IPS-NIHi11 (cell line): ENCODE measurements around the gene C19orf47.
"Not testable (repeated sequence)": the region's sequence is repeated elsewhere in the genome, so short reads cannot be mapped to it uniquely, and the experiment has no call there.

Experiments
- DNase-seq: peaks from one replicate; pipeline ENCODE4 v3.0.0; 2012; ENCODE audit warnings: mixed read lengths, low spot score

Gene C19orf47

GRCh38 chr19:40348961-40349507 is 837 bp upstream of the C19orf47 start:
- peak; percentile 36 for DNase-seq

- no peak for DNase-seq
These were observed 3.8 kb downstream of the C19orf47 start for GRCh38 chr19:40344422-40344821.

GRCh38 chr19:40342644-40343311 is 5.4 kb downstream of the C19orf47 start:
- DNase-seq: no peak

- DNase-seq: no peak
These were observed 6.4 kb downstream of the C19orf47 start for GRCh38 chr19:40341601-40342482.

GRCh38 chr19:40339018-40339728 is 9.0 kb downstream of the C19orf47 start:
- DNase-seq: no peak

- no peak for DNase-seq
These were observed 10.6 kb downstream of the C19orf47 start for GRCh38 chr19:40337594-40337993.

- no peak for DNase-seq
These were observed 11.1 kb downstream of the C19orf47 start for GRCh38 chr19:40337107-40337506.

- no peak for DNase-seq
These were observed 11.6 kb downstream of the C19orf47 start for GRCh38 chr19:40336601-40336900.

GRCh38 chr19:40335855-40336600 is 12.2 kb downstream of the C19orf47 start:
- DNase-seq: no peak

- DNase-seq: no peak
These were observed 13.1 kb downstream of the C19orf47 start for GRCh38 chr19:40335101-40335500.

GRCh38 chr19:40333083-40333482 is 15.1 kb downstream of the C19orf47 start:
- DNase-seq: not testable (repeated sequence)

- DNase-seq: no peak
These were observed 15.5 kb downstream of the C19orf47 start for GRCh38 chr19:40332669-40333068.

- no peak for DNase-seq
These were observed 17.1 kb downstream of the C19orf47 start for GRCh38 chr19:40331052-40331451.

- no peak for DNase-seq
These were observed 22.0 kb downstream of the C19orf47 start for GRCh38 chr19:40326201-40326600.

GRCh38 chr19:40323705-40324104 is 24.5 kb downstream of the C19orf47 start:
- DNase-seq: no peak

GRCh38 chr19:40322951-40323615 is 25.1 kb downstream of the C19orf47 start:
- no peak for DNase-seq

GRCh38 chr19:40322271-40322610 is 26.0 kb downstream of the C19orf47 start:
- DNase-seq: no peak

GRCh38 chr19:40321566-40322270 is 26.5 kb downstream of the C19orf47 start:
- no peak for DNase-seq

GRCh38 chr19:40321076-40321475 is 27.1 kb downstream of the C19orf47 start:
- no peak for DNase-seq

GRCh38 chr19:40320558-40320935 is 27.6 kb downstream of the C19orf47 start:
- no peak for DNase-seq

- DNase-seq: no peak
These were observed 30.9 kb downstream of the C19orf47 start for GRCh38 chr19:40317338-40317737.
